ENCODE results near the gene ELAPOR2.
"Not testable (repeated sequence)": the region's sequence is repeated elsewhere in the genome, so short reads cannot be mapped to it uniquely, and the experiment has no call there.

The ELAPOR2 gene, protein sequence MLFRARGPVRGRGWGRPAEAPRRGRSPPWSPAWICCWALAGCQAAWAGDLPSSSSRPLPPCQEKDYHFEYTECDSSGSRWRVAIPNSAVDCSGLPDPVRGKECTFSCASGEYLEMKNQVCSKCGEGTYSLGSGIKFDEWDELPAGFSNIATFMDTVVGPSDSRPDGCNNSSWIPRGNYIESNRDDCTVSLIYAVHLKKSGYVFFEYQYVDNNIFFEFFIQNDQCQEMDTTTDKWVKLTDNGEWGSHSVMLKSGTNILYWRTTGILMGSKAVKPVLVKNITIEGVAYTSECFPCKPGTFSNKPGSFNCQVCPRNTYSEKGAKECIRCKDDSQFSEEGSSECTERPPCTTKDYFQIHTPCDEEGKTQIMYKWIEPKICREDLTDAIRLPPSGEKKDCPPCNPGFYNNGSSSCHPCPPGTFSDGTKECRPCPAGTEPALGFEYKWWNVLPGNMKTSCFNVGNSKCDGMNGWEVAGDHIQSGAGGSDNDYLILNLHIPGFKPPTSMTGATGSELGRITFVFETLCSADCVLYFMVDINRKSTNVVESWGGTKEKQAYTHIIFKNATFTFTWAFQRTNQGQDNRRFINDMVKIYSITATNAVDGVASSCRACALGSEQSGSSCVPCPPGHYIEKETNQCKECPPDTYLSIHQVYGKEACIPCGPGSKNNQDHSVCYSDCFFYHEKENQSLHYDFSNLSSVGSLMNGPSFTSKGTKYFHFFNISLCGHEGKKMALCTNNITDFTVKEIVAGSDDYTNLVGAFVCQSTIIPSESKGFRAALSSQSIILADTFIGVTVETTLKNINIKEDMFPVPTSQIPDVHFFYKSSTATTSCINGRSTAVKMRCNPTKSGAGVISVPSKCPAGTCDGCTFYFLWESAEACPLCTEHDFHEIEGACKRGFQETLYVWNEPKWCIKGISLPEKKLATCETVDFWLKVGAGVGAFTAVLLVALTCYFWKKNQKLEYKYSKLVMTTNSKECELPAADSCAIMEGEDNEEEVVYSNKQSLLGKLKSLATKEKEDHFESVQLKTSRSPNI

DNA sequence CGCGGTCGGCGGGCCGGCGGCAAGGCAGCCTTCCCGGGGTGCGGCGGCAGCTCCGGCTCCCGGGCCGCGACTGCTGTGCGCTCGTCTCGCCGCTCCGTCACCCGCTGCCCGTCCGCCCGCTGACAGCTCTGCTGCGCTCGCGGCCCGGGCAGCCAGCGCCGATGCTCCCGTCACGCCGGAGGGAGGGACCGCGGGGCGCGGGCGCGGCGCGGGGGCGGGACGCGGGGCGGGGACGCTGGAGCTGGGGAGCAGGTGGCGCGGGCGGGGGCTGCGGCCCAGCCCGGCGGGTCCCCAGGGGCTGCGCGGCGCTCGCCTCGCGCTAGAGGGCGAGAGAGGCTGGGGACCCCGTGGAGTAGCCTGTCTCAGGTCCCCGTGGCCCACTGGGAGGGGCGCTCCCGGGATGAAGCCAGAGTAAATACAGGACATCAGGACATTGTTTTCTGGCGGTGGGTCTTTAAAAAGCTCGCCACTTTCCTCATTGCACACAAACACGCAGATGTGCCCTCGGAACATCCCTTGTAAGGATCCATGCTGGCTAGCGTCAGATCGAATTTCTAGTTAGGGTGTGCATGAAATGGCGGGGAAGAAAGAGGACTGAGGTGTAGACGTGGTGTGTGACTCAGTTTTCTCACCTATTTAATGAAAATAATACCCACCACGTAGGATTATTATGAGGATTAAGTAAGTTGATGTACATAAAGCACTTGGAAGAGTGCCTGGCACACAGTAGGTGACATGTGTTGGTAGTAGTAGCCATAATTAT, at the start of gene ELAPOR2:
Gene ELAPOR2 (minus strand): TSS at position 130 of the 763 bp plus-strand sequence. CDS start 141 bp downstream, outside the sequence.
- peak; percentile 70 for DNase-seq

DNA sequence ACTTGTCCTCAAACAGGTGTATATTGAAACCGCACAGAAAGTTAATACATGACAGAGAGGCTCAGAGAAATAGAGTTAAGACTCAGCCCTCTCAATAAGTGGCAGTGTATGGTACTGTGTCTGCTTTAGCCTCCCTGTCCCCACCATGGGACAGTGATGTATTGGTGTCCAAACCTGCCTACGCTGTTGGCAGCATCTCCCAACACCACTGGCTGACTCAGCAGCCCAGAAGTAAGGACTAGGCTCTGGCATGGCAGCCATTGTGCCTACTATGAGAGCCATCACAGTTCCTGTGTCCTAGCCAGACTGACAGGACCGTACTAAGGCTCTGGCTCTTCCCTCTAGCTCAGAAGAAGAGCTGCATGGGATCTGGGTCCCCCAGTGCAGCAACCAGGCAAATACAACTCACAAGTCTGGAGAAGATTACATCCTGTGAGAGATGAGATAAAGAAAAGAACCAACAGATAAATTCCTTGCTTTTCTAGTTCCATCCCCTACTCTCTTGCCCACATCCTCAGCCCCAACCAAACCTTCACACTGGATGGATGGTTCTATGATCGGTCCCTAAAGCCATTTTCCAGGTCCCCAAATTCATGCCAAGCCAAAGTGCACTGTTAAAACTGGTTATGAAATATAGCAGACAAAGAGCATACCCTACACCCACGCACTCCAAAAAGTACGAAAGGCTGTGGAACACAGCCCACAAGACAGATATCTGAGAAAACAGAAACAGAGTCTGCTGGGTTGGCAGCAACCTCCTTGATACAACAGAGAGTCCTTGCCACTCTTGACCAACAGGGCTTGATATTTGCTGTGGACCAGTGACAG, 48.7 kb upstream of the ELAPOR2 start:
- DNase-seq = no peak

DNA sequence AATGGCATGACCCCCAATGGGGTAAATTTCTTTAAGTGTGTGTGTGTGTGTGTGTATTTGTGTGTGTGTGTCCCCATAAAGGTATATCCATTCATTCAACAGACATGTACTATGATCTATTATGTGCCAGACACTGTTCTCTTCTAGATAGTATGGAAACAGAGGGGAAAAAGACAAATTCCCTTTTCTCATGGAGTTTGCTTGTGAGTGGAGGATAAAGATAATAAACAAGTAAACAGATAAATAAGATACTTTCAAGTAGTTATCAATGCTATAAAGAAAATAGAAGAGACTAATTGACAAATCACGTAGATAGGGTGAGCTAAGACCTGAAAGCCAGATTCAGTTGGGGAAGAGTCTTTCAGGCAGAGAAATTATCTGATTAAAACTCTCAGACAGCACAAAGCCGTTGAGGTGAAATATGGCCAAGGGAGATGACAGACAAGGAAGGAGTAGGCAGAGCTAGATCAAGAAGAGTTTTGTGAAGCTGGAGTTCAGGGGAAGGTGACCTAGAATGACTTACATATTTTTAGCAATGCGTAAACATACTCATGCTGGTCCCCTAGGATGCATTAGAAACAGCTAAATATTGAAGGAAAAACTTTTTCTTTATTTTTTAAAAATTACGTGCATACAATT, 47.6 kb upstream of the ELAPOR2 start:
- no peak for DNase-seq

DNA sequence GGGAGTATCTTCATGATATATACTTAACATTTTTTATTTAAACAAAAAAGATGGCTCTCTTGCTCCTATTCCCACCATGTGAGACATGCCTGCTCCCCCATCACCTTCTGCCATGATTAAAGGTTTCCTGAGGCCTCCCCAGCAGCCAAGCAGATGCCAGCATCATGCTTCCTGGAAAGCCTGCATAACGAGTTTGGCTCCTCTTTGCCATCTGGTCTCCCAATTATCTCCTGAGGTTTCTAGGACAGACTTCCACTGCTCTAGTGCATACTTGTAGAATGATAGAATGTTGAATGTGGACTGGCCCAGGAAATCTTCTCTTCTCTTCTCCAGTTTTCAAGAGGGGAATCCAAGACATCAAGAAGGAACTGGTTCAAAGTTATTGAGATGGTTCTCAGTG, 45.9 kb upstream of the ELAPOR2 start:
- DNase-seq = no peak

DNA sequence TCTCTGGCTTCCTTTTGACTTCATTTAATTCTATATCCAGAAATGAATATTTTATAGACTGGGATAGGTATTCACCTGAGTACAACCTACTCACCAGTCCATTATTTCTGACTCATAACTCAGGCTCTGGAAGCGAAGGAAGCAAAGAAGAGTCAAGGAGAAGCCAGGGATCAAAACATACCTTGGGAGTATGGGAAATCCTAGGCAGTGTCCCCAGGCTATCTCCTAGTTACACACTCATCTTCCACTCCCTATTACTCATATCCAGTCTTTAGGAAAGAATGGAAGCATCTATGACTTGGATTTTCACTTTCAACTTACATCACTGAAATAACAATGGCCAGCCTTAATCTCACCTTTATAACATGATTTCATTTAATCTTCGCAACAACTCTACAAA, 40.9 kb upstream of the ELAPOR2 start:
- DNase-seq = no peak

DNA sequence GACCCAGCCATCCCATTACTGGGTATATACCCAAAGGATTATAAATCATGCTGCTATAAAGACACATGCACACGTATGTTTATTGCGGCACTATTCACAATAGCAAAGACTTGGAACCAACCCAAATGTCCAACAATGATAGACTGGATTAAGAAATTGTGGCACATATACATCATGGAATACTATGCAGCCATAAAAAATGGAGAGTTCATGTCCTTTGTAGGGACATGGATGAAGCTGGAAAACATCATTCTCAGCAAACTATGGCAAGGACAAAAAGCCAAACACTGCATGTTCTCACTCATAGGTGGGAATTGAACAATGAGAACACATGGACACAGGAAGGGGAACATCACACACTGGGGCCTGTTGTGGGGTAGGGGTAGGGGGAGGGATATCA, 37.9 kb upstream of the ELAPOR2 start:
- DNase-seq = not testable (repeated sequence)

DNA sequence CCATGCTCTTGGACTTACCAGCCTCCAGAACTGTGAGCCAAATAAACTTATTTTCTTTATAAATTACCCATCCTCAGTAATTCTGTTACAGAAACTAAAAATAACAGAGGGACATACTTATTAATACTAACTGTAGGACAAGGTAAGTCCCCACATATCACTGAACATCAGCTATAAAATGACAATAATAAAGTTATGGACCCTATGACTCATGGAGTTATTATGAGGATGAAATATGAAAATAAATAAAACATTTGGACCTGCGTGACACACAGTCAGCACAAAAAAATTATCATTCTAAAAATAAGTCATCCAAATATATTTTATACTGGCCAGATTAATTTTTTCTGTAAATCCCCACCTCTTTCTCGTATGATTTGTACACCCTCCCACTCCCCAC, 34.9 kb upstream of the ELAPOR2 start:
- no peak for DNase-seq

DNA sequence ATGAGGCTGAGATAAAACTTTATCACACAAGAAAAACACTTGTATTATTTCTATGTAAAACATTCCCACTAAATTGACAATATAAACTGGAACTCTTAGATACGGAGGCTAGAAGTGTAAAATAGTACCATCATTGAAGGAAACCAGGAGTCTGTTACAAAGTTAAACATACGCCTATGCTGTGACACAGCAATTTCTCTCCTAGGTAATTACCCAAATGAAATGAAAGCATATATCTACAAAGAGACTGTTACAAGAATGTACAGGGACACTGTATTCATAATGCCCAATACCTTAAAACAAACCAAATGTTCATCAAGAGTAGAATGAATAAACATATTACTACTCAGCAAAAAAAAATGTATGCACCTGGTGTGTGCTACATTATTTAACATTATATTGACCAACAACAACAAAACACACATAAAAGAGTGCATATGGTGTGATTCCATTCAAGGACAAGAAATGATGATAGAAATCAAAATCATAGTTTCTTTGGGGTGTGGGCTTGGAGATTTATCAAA, 33.2 kb upstream of the ELAPOR2 start:
- no peak for DNase-seq

DNA sequence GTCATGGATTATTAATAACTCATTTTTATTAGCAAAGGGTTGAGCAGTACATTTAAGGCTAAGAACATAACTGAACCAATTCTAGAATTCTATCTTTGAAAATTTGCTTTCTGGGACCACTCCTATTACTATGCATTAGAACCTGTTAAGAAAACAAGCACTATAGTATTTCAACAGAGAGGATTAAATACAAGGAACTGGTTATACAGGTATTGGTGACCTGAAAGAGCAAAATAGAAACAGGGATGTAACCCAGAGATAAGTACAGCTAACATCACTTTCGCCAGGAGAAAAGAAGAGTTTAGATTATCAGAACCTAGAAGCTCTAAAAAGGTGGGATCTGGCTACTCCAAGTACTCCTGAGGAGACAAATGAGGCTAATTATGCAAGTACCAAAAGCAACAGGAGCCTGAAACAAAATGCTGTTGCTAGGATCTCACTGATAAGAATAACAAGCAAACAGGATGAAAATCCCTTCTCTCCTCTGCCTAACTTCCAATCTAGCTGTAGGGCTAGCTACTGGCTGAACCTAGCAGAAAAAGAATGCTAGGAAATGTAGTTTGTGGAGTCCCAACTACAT, 32.1 kb upstream of the ELAPOR2 start:
- no peak for DNase-seq

DNA sequence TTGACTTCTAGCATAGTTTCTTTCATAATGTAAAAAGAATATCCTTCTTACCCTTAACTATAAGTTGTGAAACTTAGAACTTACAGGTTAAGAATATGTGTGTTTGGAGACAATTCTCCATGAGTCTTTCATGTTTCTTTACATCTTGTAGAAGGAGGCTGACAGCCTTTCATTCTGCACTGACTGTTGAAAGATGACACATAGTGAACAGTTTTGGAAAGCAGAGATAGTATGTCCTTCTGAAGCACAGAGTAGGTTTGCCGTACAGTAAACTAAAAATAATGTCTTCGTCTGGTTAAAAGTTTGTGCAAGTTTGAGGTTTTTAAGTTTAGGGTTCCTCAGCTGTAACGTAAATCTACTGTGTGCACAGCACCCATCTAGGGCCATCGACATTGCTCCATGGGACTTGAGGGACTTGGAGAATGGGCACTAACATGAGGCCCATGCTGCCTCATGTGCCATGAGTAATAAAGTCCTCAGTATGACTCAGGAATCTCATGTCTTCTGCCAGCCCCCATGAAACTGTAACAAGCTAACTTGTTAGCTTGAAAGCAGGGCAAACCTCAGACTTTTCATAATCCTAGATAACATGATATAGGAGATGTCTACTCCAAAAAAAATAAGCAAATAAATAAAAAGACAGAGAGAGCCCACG, 24.5 kb upstream of the ELAPOR2 start:
- no peak for DNase-seq

DNA sequence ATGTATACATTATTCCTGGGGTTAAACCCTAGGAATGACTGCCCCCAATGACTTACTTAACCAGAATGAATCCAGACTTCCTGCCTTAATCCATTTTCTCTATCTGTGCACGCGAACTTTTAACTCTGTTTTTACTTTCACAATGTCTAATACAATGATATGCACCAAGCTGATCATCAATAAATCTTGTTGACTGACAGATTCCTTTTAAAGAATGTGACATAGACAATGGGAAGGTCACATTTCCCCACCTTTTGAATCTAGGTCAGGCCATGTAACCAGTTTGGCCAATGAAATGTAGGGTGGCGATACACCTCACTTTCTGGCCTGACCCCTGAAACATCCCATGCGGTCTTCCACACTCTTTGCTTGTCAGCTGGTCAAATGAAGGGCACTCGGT, 23.2 kb upstream of the ELAPOR2 start:
- DNase-seq = no peak

DNA sequence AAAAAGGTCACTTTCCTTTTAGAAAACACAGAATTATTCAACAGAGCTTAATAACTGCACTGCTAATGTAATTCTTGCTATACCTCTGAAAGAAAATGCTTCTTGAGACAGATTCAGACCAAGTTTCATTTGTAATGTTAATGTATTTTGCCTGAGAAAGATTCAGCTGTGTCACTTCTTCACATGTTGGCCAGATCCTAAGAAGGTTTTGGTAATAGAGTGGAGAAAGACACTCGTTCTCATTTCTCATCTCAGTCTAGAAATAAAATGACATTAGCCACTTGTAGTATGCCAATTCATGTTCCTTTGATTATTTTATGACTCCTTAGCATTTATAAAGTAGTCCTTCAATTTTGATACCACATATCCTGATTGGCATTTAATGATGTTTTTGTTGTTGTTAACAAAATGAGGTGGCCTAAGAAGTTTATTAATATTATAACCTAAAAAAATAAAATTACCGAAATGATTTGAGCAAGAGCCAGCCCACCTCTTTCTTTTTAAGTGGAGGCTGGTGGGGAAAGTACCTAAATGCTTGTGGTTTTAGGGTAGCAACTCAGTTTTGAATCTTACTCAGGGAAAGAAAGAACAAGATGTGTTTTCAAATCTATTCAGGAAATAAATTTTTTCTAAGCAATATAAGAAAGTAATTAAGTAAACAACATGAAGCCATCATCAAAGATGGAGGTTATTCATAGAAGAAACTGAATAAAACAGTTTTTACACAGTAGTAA, 16.4 kb upstream of the ELAPOR2 start:
- no peak for DNase-seq

DNA sequence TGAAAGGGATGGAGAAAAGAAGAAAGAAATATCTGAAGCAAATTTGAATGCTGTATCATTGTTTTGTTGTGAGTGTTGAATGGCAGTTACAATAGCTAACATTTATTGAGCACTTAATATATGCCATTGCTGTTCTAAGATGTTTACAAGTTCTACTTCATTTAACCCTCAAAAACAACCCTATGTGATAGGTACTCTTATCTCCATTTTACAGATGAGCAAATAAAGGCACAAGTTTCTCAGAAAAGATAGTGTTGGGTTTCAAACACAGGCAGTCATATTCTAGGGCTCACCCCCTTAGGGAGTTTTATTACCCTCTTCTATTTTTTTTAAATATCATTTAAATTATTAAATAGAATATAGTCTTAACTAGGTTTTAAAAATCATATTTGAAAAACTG, 8.3 kb upstream of the ELAPOR2 start:
- DNase-seq = no peak

DNA sequence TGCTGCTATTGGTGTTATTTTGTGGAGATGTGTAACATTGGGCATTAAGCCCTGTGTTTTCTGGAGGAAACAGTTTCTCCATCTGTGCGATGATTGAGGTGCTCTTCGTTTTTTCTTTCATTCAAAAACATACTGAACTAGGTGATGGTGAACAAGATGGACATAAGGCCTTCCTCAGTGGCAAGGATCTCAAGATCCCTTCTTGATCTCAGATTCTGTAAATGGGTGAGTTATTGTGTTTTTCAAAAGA, 759 bp upstream of the ELAPOR2 start:
- DNase-seq = no peak

DNA sequence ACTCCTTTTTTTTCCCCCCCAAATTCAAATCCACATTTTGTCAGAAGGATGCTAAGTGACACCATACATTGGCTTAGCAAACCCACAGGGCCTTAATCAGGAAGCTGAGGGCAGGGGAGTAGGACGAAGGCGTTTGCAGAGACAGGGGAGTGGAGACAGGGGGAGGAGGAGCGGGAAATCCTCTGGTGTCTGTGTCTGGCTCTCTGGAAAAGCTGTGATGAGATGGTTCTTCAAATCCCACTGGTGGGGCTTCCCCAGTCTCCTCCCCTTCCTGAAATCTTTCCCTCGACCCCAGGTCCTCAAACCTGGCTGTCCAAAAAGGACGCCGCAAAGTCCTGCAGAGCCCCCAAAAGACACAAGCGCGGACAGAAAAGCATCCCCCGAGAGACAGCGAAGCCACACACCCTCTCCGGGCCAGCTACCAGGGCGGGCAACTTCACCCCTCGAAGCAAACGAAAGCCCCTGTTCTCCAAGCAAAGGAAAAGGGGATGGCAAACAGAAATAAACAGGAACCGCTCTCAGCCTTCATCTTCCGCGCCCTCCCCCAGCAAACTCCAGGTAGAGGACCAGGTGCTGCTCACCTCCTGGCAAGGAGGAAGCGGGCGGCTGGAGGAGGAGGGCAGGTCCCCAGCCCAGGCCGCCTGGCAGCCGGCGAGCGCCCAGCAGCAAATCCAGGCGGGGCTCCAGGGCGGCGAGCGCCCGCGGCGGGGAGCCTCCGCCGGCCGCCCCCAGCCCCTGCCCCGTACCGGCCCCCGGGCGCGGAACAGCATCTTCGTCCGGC, 520 bp downstream of the ELAPOR2 start:
- DNase-seq = peak; percentile 10

DNA sequence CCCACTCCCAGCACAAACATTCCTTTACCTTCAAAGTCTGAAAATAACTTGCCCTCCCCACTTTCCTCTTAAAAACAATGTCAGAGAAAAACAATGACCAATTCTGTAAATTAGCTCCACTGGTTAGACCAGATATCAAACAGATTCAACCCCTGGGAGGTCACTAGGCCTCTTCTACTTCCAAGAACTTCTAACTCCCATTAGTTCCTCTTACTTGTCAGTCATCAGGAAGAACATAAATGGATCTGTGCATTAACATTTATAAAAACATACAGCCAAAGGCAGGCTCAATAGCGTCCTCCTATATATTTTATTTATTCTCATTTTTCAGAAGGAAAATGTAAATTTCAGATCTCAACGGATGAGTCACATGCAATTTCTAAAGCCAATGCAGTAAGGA, 2.2 kb downstream of the ELAPOR2 start:
- DNase-seq = no peak

DNA sequence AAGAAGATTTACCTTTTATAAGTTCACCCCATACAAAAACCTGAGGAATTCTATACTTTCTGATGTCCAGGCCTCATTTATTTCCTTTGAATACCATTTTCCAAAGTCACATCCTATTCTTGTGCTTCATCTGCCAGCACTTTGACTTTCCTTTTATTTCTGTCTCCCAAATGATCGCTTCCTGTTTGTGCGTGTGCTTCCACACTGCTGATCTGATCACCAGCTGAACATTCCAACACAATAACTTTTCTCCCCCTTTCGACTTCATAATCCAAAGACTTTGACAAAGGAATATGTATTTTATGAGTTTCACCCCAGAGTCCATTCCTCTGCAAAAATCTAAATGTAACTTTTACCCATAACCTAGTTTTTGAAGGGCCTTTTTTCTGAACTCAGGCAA, 3.1 kb downstream of the ELAPOR2 start:
- no peak for DNase-seq

DNA sequence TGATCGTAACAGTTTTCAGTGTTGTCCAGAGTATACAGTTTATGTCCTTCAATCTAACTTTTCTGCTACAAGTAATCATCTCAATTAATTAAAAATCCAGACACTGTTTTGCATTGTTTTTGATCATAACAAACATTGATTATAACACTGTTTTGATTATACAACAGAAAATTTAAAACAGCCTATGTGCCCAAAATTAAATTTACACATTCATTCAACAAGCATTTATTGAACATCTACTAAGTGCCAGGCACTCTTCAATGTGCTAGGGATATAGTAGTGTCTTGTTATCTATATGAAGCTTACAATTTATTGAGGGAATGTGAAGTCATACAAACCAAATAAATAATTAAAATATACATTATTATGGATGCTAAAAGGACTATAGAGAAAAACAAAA, 10.6 kb downstream of the ELAPOR2 start:
- no peak for DNase-seq

DNA sequence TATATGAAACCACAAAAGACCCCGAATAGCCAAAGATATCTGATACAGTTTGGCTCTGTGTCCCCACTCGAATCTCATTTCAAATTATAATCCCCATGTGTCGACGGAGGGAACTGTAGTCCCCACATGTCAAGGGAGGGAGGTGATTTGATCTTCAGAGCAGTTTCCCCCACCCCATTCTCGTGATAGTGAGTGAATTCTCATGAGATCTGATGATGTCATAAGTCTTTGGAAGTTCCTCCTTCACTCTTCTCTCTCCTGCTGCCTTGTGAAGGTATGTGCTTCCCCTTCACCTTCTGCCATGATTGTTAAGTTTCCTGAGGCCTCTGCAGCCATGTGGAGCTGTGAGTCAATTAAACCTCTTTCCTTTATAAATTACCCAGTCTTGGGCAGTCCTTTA, 13.0 kb downstream of the ELAPOR2 start:
- no peak for DNase-seq

Data from CD4-positive, alpha-beta T cell treated with Interleukin-4 for 4 hours (primary cell).